H1 (cell line): ENCODE measurements around the gene USP35. TPM values are rescaled to one million over a fixed set of nuclear protein-coding genes. Genes with fewer than 3 reads are reported as not detected.

ENCODE experiments used
- BACH1 ChIP-seq: IDR thresholded peaks from 2 replicates; pipeline ENCODE4 v1.6.1; 2012; ENCODE audit warnings: low read length, improper control_type of control experiment
- CEBPB ChIP-seq: IDR thresholded peaks from 2 replicates; pipeline ENCODE4 v1.6.1; 2012; ENCODE audit warnings: low read depth, low read length
- KDM1A ChIP-seq: fragments of 200-600, 300-600 bp; sonication (generic); IDR thresholded peaks from 2 replicates; pipeline ENCODE4 v1.7.1; 2016; ENCODE audit warnings: mild to moderate bottlenecking, low read length, borderline replicate concordance
- MAX ChIP-seq: IDR thresholded peaks from 2 replicates; pipeline ENCODE4 v1.6.1; 2012; ENCODE audit warnings: inconsistent platforms
- RAD21 ChIP-seq, 2 experiments: IDR thresholded peaks in 1 of 2; conservative IDR thresholded peaks in 1 of 2; 2 replicates each; pipeline ENCODE4 v1.6.1; 2011; ENCODE audit warnings: low read depth in 2 of 2, low read length in 2 of 2, improper control_type of control experiment in 1 of 2, inconsistent platforms in 1 of 2, mild to moderate bottlenecking in 1 of 2, moderate library complexity in 1 of 2
- SP2 ChIP-seq: IDR thresholded peaks from 2 replicates; pipeline ENCODE4 v1.6.1; 2012; ENCODE audit warnings: mild to moderate bottlenecking, low read length, inconsistent platforms
- SP4 ChIP-seq: IDR thresholded peaks from 2 replicates; pipeline ENCODE4 v1.6.1; 2012; ENCODE audit warnings: low read length, inconsistent platforms
- polyA plus RNA-seq, 7 experiments: library from polyadenylated mRNA; depleted of rRNA in 3 of 7; stranded (reverse) in 5 of 7; unstranded in 2 of 7; fragments of >200 nt in 5 of 7; fragments of 200-250 nt in 2 of 7; gene quantifications; 1 replicate in 5 of 7; 2 replicates in 1 of 7; 4 replicates in 1 of 7; pipeline versions ENCODE4 v1.2.1 to v1.2.3, GENCODE V29; 2011 to 2013; ENCODE audit warnings: missing spikeins in 2 of 7, mixed read lengths in 2 of 7
- total RNA-seq: library from RNA; stranded (reverse); fragmentation: NEBNext Ultra II Directional; extraction: Animal tissue kit (Norgen Biotek cat#: 25700); gene quantifications from 2 replicates; pipeline ENCODE4 v1.2.1, GENCODE V29; 2021

USP35 gene
- total and polyA plus RNA-seq, 2 of the 8 experiments (the other 6 are each of a cell fraction or from before 2014, with no cell fraction given) = 4.6 to 6.8 TPM

- TF ChIP-seq SP2 (no peak), SP4 (no peak), KDM1A (no peak), RAD21 (IDR thresholded peaks at IDR 0.05 in 1 of 2, conservative IDR thresholded peaks at IDR 0.05 in 1 of 2; ENCODE audit: low read depth in 2 of 2, low read length in 2 of 2) (no peak), MAX (no peak), CEBPB (no peak), BACH1 (no peak)
Measured at GRCh38 chr11:78201096-78201818, 12.5 kb downstream of the USP35 start (continued).
